KMS-11 (cell line): ENCODE results near the gene TRPV3.
"Not testable (repeated sequence)": the region's sequence is repeated elsewhere in the genome, so short reads cannot be mapped to it uniquely, and the experiment has no call there.

Experiments used
- H2AFZ ChIP-seq: fragments of 200-600 bp; sonication (generic); 2 replicates; pipeline ENCODE4 v1.6.1; 2016; ENCODE audit warnings: antibody characterized with exemption, mixed run types, low read depth
- H3K27ac ChIP-seq: fragments of 200-600 bp; sonication (generic); 2 replicates; pipeline ENCODE4 v1.6.1; 2016; ENCODE audit warnings: mild to moderate bottlenecking, mixed run types
- H3K27me3 ChIP-seq: fragments of 200-600 bp; sonication (generic); 2 replicates; pipeline ENCODE4 v1.6.1; 2017; ENCODE audit warnings: mild to moderate bottlenecking, low read depth, mixed run types, moderate library complexity; ENCODE audit not compliant: insufficient read depth
- H3K36me3 ChIP-seq: fragments of 200-600 bp; sonication (generic); 2 replicates; pipeline ENCODE4 v1.6.1; 2017; ENCODE audit warnings: mild to moderate bottlenecking, mixed run types; ENCODE audit not compliant: insufficient read depth
- H3K4me1 ChIP-seq: fragments of 200-600 bp; sonication (generic); 2 replicates; pipeline ENCODE4 v1.6.1; 2016; ENCODE audit warnings: mild to moderate bottlenecking, low read depth, mixed run types; ENCODE audit not compliant: poor library complexity, severe bottlenecking
- H3K4me2 ChIP-seq: fragments of 200-600 bp; sonication (generic); 2 replicates; pipeline ENCODE4 v1.7.0; 2016; ENCODE audit warnings: mild to moderate bottlenecking, mixed run types
- H3K4me3 ChIP-seq: fragments of 200-600 bp; sonication (generic); IDR thresholded peaks from 2 replicates; pipeline ENCODE4 v1.6.1; 2017; ENCODE audit warnings: low read depth, low read length, mixed read lengths; ENCODE audit not compliant: insufficient read depth
- H3K79me2 ChIP-seq: fragments of 200-600 bp; sonication (generic); 2 replicates; pipeline ENCODE4 v1.6.1; 2016; ENCODE audit warnings: low read depth, mixed run types; ENCODE audit not compliant: insufficient read depth
- H3K9ac ChIP-seq: fragments of 200-600 bp; sonication (generic); 2 replicates; pipeline ENCODE4 v1.6.1; 2016; ENCODE audit warnings: mild to moderate bottlenecking, mixed run types
- H4K20me1 ChIP-seq: fragments of 200-600 bp; sonication (generic); 2 replicates; pipeline ENCODE4 v1.6.1; 2016; ENCODE audit warnings: mild to moderate bottlenecking, mixed run types; ENCODE audit not compliant: insufficient read depth
- CTCF ChIP-seq: fragments of 200-600 bp; sonication (generic); conservative IDR thresholded peaks from 2 replicates; pipeline ENCODE4 v1.6.1; 2017; ENCODE audit warnings: low read depth, mild to moderate bottlenecking, antibody characterized with exemption, low read length, moderate library complexity, mixed read lengths

TRPV3 gene

GRCh38 chr17:3590231-3590630, 32.6 kb upstream of the TRPV3 start:
- Histone ChIP-seq H3K27me3 (no peaks in the 10 kb centered on the region), H3K4me2 (no peak overlapping the region), H4K20me1 (no peaks in the 10 kb centered on the region), H2AFZ (no peak overlapping the region), H3K9ac (no peak overlapping the region), H3K4me1 (no peaks in the 10 kb centered on the region), H3K27ac (no peak overlapping the region), H3K36me3 (no peaks in the 10 kb centered on the region), H3K4me3 (no peak overlapping the region), H3K79me2 (no peaks in the 10 kb centered on the region)
- no peak for TF ChIP-seq CTCF

- no peak for TF ChIP-seq CTCF
- H2AFZ ChIP-seq = no peak overlapping the region
- H3K27ac ChIP-seq = no peak overlapping the region
- H3K9ac ChIP-seq = no peak overlapping the region
- H3K4me2 ChIP-seq = no peak overlapping the region
- H3K79me2 ChIP-seq = no peaks in the 10 kb centered on the region
- no peaks in the 10 kb centered on the region for H4K20me1 ChIP-seq
- no peaks in the 10 kb centered on the region for H3K36me3 ChIP-seq
- no peaks in the 10 kb centered on the region for H3K27me3 ChIP-seq
- H3K4me3 ChIP-seq = no peak overlapping the region
- H3K4me1 ChIP-seq = no peaks in the 10 kb centered on the region
These were observed 32.2 kb upstream of the TRPV3 start for GRCh38 chr17:3589784-3590183.

GRCh38 chr17:3585826-3586225, 28.2 kb upstream of the TRPV3 start:
- Histone ChIP-seq H3K79me2 (no peaks in the 10 kb centered on the region), H3K27ac (no peak overlapping the region), H4K20me1 (no peaks in the 10 kb centered on the region), H3K4me2 (no peak overlapping the region), H3K4me3 (no peak overlapping the region), H3K36me3 (no peaks in the 10 kb centered on the region), H2AFZ (no peak overlapping the region), H3K9ac (no peak overlapping the region), H3K4me1 (no peaks in the 10 kb centered on the region), H3K27me3 (no peaks in the 10 kb centered on the region)
- TF ChIP-seq CTCF = no peak

- TF ChIP-seq CTCF = no peak
- Histone ChIP-seq H3K4me1 (no peaks in the 10 kb centered on the region), H4K20me1 (no peaks in the 10 kb centered on the region), H3K4me2 (no peak overlapping the region), H2AFZ (no peak overlapping the region), H3K27ac (no peak overlapping the region), H3K36me3 (no peaks in the 10 kb centered on the region), H3K4me3 (no peak overlapping the region), H3K27me3 (no peaks in the 10 kb centered on the region), H3K9ac (no peak overlapping the region), H3K79me2 (no peaks in the 10 kb centered on the region)
These were observed 25.8 kb upstream of the TRPV3 start for GRCh38 chr17:3583456-3583855.

- Histone ChIP-seq H3K79me2 (no peaks in the 10 kb centered on the region), H3K36me3 (no peaks in the 10 kb centered on the region), H3K9ac (no peak overlapping the region), H3K4me2 (no peak overlapping the region), H3K27me3 (no peaks in the 10 kb centered on the region), H4K20me1 (no peaks in the 10 kb centered on the region), H2AFZ (no peak overlapping the region), H3K4me3 (no peak overlapping the region), H3K27ac (no peak overlapping the region), H3K4me1 (no peaks in the 10 kb centered on the region)
- TF ChIP-seq CTCF = no peak
These were observed 25.3 kb upstream of the TRPV3 start for GRCh38 chr17:3582915-3583314.

GRCh38 chr17:3578667-3579066, 21.1 kb upstream of the TRPV3 start:
- H3K4me2 ChIP-seq, H2AFZ ChIP-seq, H3K27me3 ChIP-seq, H3K4me3 ChIP-seq, H3K79me2 ChIP-seq, H3K36me3 ChIP-seq, H3K4me1 ChIP-seq, H3K9ac ChIP-seq, H3K27ac ChIP-seq, H4K20me1 ChIP-seq: not testable (repeated sequence)
